ENCODE measurements around the gene TFDP2.
A peak's percentile ranks its signal among the peaks of the same experiment; 100 is the strongest.

Gene TFDP2

GRCh38 chr3:142159083-142159740, 9.9 kb upstream of the TFDP2 start:
- no peak overlapping the region for H3K27ac ChIP-seq
- no peak for TF ChIP-seq ZFX (IDR thresholded peaks at IDR 0.05; ENCODE audit: borderline replicate concordance)
- TF ChIP-seq CTCF (IDR thresholded peaks at IDR 0.05): no peak

DNA sequence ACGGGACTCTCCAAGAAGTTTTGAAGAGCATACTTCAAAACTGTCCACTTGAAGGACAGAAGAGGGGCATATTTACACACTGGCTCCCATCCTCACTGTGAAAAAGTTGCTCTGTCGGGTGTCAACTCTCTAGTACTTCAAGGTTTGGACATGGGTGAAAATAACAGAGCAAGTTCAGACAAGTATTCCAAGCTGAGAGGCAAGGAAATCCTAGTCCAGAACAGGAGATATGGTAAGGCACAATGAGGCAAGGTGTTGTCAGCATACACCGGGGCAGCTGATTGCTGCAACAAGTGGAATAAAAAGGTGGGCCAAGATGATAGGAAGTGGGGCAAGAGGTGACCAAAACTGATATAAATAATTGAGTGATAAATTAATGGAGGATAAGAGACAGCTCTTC, 4.8 kb upstream of the TFDP2 start:
- TF ChIP-seq ZFX (IDR thresholded peaks at IDR 0.05; ENCODE audit: borderline replicate concordance) (no peak), CTCF (IDR thresholded peaks at IDR 0.05) (no peak)
- no peak overlapping the region for H3K27ac ChIP-seq

- TF ChIP-seq CTCF (IDR thresholded peaks at IDR 0.05) (peak; percentile 25; the same call in 1 of the 2 replicates), ZFX (IDR thresholded peaks at IDR 0.05; ENCODE audit: borderline replicate concordance) (no peak)
- H3K27ac ChIP-seq: no peak overlapping the region
These were observed 3.0 kb upstream of the TFDP2 start for GRCh38 chr3:142152384-142152783.

GRCh38 chr3:142151828-142152227, 2.5 kb upstream of the TFDP2 start:
- TF ChIP-seq ZFX (IDR thresholded peaks at IDR 0.05; ENCODE audit: borderline replicate concordance) (no peak), CTCF (IDR thresholded peaks at IDR 0.05) (no peak)
- H3K27ac ChIP-seq: no peak overlapping the region

- H3K27ac ChIP-seq: no peak overlapping the region
- TF ChIP-seq CTCF (IDR thresholded peaks at IDR 0.05): no peak
- TF ChIP-seq ZFX (IDR thresholded peaks at IDR 0.05; ENCODE audit: borderline replicate concordance): no peak
These were observed 1.9 kb upstream of the TFDP2 start for GRCh38 chr3:142151240-142151639.

DNA sequence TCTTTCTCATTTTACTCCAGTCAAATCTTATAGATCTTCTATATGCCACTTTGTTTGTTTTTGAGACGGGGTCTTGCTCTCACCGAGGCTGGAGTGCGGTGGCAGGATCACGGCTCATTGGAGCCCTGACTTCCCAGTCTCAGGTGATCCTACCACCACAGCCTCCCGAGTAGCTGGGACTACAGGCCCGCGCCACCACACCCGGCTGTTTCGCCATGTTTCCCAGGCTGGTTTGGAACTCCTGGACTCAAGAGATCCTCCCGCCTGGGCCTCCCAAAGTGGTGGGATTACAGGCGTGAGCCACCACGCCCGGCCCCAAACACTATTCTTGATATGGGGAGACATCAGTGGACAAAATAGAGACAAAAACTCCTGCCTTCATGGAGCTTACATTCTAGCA, 927 bp upstream of the TFDP2 start:
- TF ChIP-seq CTCF (IDR thresholded peaks at IDR 0.05): no peak
- no peak for TF ChIP-seq ZFX (IDR thresholded peaks at IDR 0.05; ENCODE audit: borderline replicate concordance)
- no peak overlapping the region for H3K27ac ChIP-seq

DNA sequence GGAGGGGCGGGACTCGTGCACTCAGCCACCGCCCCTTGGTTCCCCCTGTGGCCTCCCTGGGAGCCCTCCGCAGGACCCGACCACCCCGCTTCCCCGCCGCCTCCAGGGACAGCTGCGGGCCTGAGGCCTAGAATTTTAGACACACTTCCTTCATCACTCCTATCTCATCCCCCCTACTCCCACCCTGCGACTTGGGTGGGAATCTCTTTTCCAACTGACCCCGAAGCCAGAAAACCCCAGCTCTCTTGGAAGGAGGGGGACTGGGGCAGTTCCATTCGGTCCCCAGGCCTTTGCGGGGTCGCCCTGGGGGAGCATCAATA, 289 bp upstream of the TFDP2 start:
- H3K27ac ChIP-seq: peak overlapping the region; percentile 58; the same call in 1 of the 2 replicates
- TF ChIP-seq ZFX (IDR thresholded peaks at IDR 0.05; ENCODE audit: borderline replicate concordance): no peak
- no peak for TF ChIP-seq CTCF (IDR thresholded peaks at IDR 0.05)

Data from 22Rv1 (cell line).